ENCODE measurements around the gene SLC2A4RG. TPM values are rescaled to one million over a fixed set of nuclear protein-coding genes. Genes with fewer than 3 reads are reported as not detected.
A peak's percentile ranks its signal among the peaks of the same experiment; 100 is the strongest.

SLC2A4RG gene
- polyA plus RNA-seq, 2 donors: 43.8 to 77.5 TPM

- WGBS, 2 donors: 87 to 90% methylated on average over 8 of the region's 8 CpGs
- H3K4me3 ChIP-seq (ENCODE audit: low read depth in 1 of 2, low read length in 2 of 2): no peak overlapping the region
- H3K4me1 ChIP-seq (ENCODE audit: control insufficient read depth in 2 of 2, insufficient read depth in 2 of 2, low read length in 1 of 2): peaks cover 0 to 12% of the 10 kb centered on the region in 2 donors
- H3K27ac ChIP-seq (ENCODE audit: low read depth in 2 of 2, low read length in 1 of 2): no peak overlapping the region
- H3K27me3 ChIP-seq (ENCODE audit: control insufficient read depth in 1 of 2, insufficient read depth in 2 of 2, low read length in 2 of 2): no peaks in the 10 kb centered on the region
- peaks cover 6 to 30% of the 10 kb centered on the region in 2 donors for H3K36me3 ChIP-seq (ENCODE audit: control insufficient read depth in 2 of 2, insufficient read depth in 2 of 2, low read length in 1 of 2)
- no peaks in the 10 kb centered on the region for H3K9me3 ChIP-seq (ENCODE audit: control insufficient read depth in 2 of 2, insufficient read depth in 1 of 2, low read depth in 1 of 2, low read length in 1 of 2)
Measured at GRCh38 chr20:63705232-63706026, 34.1 kb upstream of the SLC2A4RG start.

GRCh38 chr20:63706027-63706695 lies 33.4 kb upstream of the SLC2A4RG start:
- no peaks in the 10 kb centered on the region for H3K27me3 ChIP-seq (ENCODE audit: control insufficient read depth in 1 of 2, insufficient read depth in 2 of 2, low read length in 2 of 2)
- 69 to 72% methylated on average over 12 of the region's 12 CpGs for WGBS, 2 donors
- H3K36me3 ChIP-seq (ENCODE audit: control insufficient read depth in 2 of 2, insufficient read depth in 2 of 2, low read length in 1 of 2): peaks cover 6 to 33% of the 10 kb centered on the region in 2 donors
- peaks cover 0 to 12% of the 10 kb centered on the region in 2 donors for H3K4me1 ChIP-seq (ENCODE audit: control insufficient read depth in 2 of 2, insufficient read depth in 2 of 2, low read length in 1 of 2)
- H3K4me3 ChIP-seq (ENCODE audit: low read depth in 1 of 2, low read length in 2 of 2): peak overlapping the region in 1 of 2 donors; percentile 86
- peak overlapping the region in 1 of 2 donors; percentile 95 for H3K27ac ChIP-seq (ENCODE audit: low read depth in 2 of 2, low read length in 1 of 2)
- H3K9me3 ChIP-seq (ENCODE audit: control insufficient read depth in 2 of 2, insufficient read depth in 1 of 2, low read depth in 1 of 2, low read length in 1 of 2): no peaks in the 10 kb centered on the region

- Histone ChIP-seq H3K27ac (ENCODE audit: low read depth in 2 of 2, low read length in 1 of 2) (peak overlapping the region; percentile 90 to 95), H3K36me3 (ENCODE audit: control insufficient read depth in 2 of 2, insufficient read depth in 2 of 2, low read length in 1 of 2) (peaks cover 6 to 35% of the 10 kb centered on the region in 2 donors), H3K4me1 (ENCODE audit: control insufficient read depth in 2 of 2, insufficient read depth in 2 of 2, low read length in 1 of 2) (peaks cover 0 to 12% of the 10 kb centered on the region in 2 donors), H3K9me3 (ENCODE audit: control insufficient read depth in 2 of 2, insufficient read depth in 1 of 2, low read depth in 1 of 2, low read length in 1 of 2) (no peaks in the 10 kb centered on the region), H3K27me3 (ENCODE audit: control insufficient read depth in 1 of 2, insufficient read depth in 2 of 2, low read length in 2 of 2) (no peaks in the 10 kb centered on the region), H3K4me3 (ENCODE audit: low read depth in 1 of 2, low read length in 2 of 2) (peak overlapping the region; percentile 85 to 86)
- WGBS, 2 donors: 2% methylated on average over 56 of the region's 56 CpGs
Measured at GRCh38 chr20:63706852-63707557, 32.6 kb upstream of the SLC2A4RG start.

- WGBS, 2 donors: 0 to 1% methylated on average over 54 to 98 of the region's 98 CpGs
- peaks cover 6 to 35% of the 10 kb centered on the region in 2 donors for H3K36me3 ChIP-seq (ENCODE audit: control insufficient read depth in 2 of 2, insufficient read depth in 2 of 2, low read length in 1 of 2)
- no peaks in the 10 kb centered on the region for H3K9me3 ChIP-seq (ENCODE audit: control insufficient read depth in 2 of 2, insufficient read depth in 1 of 2, low read depth in 1 of 2, low read length in 1 of 2)
- H3K27ac ChIP-seq (ENCODE audit: low read depth in 2 of 2, low read length in 1 of 2): peak within 1 kb of the TSS; percentile 90 to 95
- H3K27me3 ChIP-seq (ENCODE audit: control insufficient read depth in 1 of 2, insufficient read depth in 2 of 2, low read length in 2 of 2): no peaks in the 10 kb centered on the region
- H3K4me3 ChIP-seq (ENCODE audit: low read depth in 1 of 2, low read length in 2 of 2): peak within 1 kb of the TSS; percentile 85 to 86
- H3K4me1 ChIP-seq (ENCODE audit: control insufficient read depth in 2 of 2, insufficient read depth in 2 of 2, low read length in 1 of 2): peaks cover 0 to 12% of the 10 kb centered on the region in 2 donors
Measured at GRCh38 chr20:63707558-63708300, 31.8 kb upstream of the SLC2A4RG start, which contains the start of the genes ARFRP1 and ZGPAT. Gene ARFRP1, minus strand, starts transcription at chr20:63707976. Its CDS starts 885 bp downstream, at chr20:63707091. Gene ZGPAT, plus strand, starts transcription at chr20:63708039. Its CDS starts 542 bp downstream, at chr20:63708581.

GRCh38 chr20:63708301-63709148 lies 31.1 kb upstream of the SLC2A4RG start:
- 22 to 26% methylated on average over 57 to 67 of the region's 67 CpGs for WGBS, 2 donors
- Histone ChIP-seq H3K36me3 (ENCODE audit: control insufficient read depth in 2 of 2, insufficient read depth in 2 of 2, low read length in 1 of 2) (peaks cover 6 to 35% of the 10 kb centered on the region in 2 donors), H3K27ac (ENCODE audit: low read depth in 2 of 2, low read length in 1 of 2) (peak overlapping the region; percentile 78 to 88), H3K4me3 (ENCODE audit: low read depth in 1 of 2, low read length in 2 of 2) (peak overlapping the region; percentile 85 to 86), H3K4me1 (ENCODE audit: control insufficient read depth in 2 of 2, insufficient read depth in 2 of 2, low read length in 1 of 2) (peaks cover 0 to 12% of the 10 kb centered on the region in 2 donors), H3K9me3 (ENCODE audit: control insufficient read depth in 2 of 2, insufficient read depth in 1 of 2, low read depth in 1 of 2, low read length in 1 of 2) (no peaks in the 10 kb centered on the region), H3K27me3 (ENCODE audit: control insufficient read depth in 1 of 2, insufficient read depth in 2 of 2, low read length in 2 of 2) (no peaks in the 10 kb centered on the region)

GRCh38 chr20:63709149-63709527 lies 30.4 kb upstream of the SLC2A4RG start:
- Histone ChIP-seq H3K27ac (ENCODE audit: low read depth in 2 of 2, low read length in 1 of 2) (no peak overlapping the region), H3K9me3 (ENCODE audit: control insufficient read depth in 2 of 2, insufficient read depth in 1 of 2, low read depth in 1 of 2, low read length in 1 of 2) (no peaks in the 10 kb centered on the region), H3K27me3 (ENCODE audit: control insufficient read depth in 1 of 2, insufficient read depth in 2 of 2, low read length in 2 of 2) (no peaks in the 10 kb centered on the region), H3K4me1 (ENCODE audit: control insufficient read depth in 2 of 2, insufficient read depth in 2 of 2, low read length in 1 of 2) (peaks cover 0 to 12% of the 10 kb centered on the region in 2 donors), H3K4me3 (ENCODE audit: low read depth in 1 of 2, low read length in 2 of 2) (peak overlapping the region in 1 of 2 donors; percentile 85), H3K36me3 (ENCODE audit: control insufficient read depth in 2 of 2, insufficient read depth in 2 of 2, low read length in 1 of 2) (peaks cover 6 to 32% of the 10 kb centered on the region in 2 donors)
- whole genome bisulfite sequencing, 2 donors: 90 to 91% methylated on average over 17 of the region's 17 CpGs

GRCh38 chr20:63711085-63711645 lies 28.4 kb upstream of the SLC2A4RG start:
- 81 to 82% methylated on average over 12 of the region's 12 CpGs for WGBS, 2 donors
- Histone ChIP-seq H3K4me3 (ENCODE audit: low read depth in 1 of 2, low read length in 2 of 2) (no peak overlapping the region), H3K27ac (ENCODE audit: low read depth in 2 of 2, low read length in 1 of 2) (no peak overlapping the region), H3K4me1 (ENCODE audit: control insufficient read depth in 2 of 2, insufficient read depth in 2 of 2, low read length in 1 of 2) (peaks cover 0 to 12% of the 10 kb centered on the region in 2 donors), H3K27me3 (ENCODE audit: control insufficient read depth in 1 of 2, insufficient read depth in 2 of 2, low read length in 2 of 2) (no peaks in the 10 kb centered on the region), H3K36me3 (ENCODE audit: control insufficient read depth in 2 of 2, insufficient read depth in 2 of 2, low read length in 1 of 2) (peaks cover 0 to 17% of the 10 kb centered on the region in 2 donors), H3K9me3 (ENCODE audit: control insufficient read depth in 2 of 2, insufficient read depth in 1 of 2, low read depth in 1 of 2, low read length in 1 of 2) (peaks cover 0 to 2% of the 10 kb centered on the region in 2 donors)

- 98 to 100% methylated on average over 1 of the region's 1 CpG for WGBS, 2 donors
- Histone ChIP-seq H3K27ac (ENCODE audit: low read depth in 2 of 2, low read length in 1 of 2) (no peak overlapping the region), H3K27me3 (ENCODE audit: control insufficient read depth in 1 of 2, insufficient read depth in 2 of 2, low read length in 2 of 2) (no peaks in the 10 kb centered on the region), H3K9me3 (ENCODE audit: control insufficient read depth in 2 of 2, insufficient read depth in 1 of 2, low read depth in 1 of 2, low read length in 1 of 2) (peaks cover 0 to 2% of the 10 kb centered on the region in 2 donors), H3K36me3 (ENCODE audit: control insufficient read depth in 2 of 2, insufficient read depth in 2 of 2, low read length in 1 of 2) (peaks cover 0 to 13% of the 10 kb centered on the region in 2 donors), H3K4me1 (ENCODE audit: control insufficient read depth in 2 of 2, insufficient read depth in 2 of 2, low read length in 1 of 2) (peaks cover 0 to 9% of the 10 kb centered on the region in 2 donors), H3K4me3 (ENCODE audit: low read depth in 1 of 2, low read length in 2 of 2) (no peak overlapping the region)
Measured at GRCh38 chr20:63712191-63712590, 27.4 kb upstream of the SLC2A4RG start.
